Activated CD8-positive, alpha-beta memory T cell treated with anti-CD3 and anti-CD28 coated beads for 24 hours (primary cell): ENCODE results near the gene IFNA6.

ENCODE experiments used
- DNase-seq: peaks from one replicate; pipeline ENCODE4 v3.0.0-alpha.2; 2020

The IFNA6 gene

GRCh38 chr9:21326526-21327139 is 24.1 kb downstream of the IFNA6 start:
- DNase-seq = no peak

- DNase-seq = no peak
These were observed 26.6 kb downstream of the IFNA6 start for GRCh38 chr9:21324047-21324446.

DNA sequence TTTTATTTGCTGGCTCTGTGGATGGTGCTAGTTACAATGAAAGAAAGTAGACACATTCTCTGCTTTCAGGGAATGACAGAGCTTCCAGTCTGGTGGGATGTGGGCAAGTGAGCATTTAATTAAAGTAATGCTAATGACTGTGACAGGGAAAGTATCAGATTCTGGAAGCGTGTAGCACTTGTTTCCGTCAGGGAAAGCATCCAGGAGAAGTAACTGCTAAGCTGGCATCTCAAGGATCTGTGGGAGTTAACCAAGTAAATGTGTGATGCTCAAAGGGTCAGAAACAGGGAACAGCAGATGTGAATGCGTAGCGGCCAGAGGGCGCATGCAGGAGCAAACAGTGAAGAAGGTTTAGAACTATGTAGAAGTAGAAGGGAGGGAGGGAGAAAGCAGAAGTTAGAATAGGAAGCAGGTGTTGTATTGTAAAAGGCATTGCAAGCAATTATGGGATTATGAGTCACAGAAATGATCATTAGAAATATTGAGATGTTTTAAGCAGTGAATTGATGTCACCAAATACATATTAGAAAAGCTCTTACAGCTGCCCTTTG is 27.7 kb downstream of the IFNA6 start:
- no peak for DNase-seq

GRCh38 chr9:21320465-21320864 is 30.2 kb downstream of the IFNA6 start:
- DNase-seq = no peak

- DNase-seq = no peak
These were observed 32.4 kb downstream of the IFNA6 start for GRCh38 chr9:21317956-21318923.

DNA sequence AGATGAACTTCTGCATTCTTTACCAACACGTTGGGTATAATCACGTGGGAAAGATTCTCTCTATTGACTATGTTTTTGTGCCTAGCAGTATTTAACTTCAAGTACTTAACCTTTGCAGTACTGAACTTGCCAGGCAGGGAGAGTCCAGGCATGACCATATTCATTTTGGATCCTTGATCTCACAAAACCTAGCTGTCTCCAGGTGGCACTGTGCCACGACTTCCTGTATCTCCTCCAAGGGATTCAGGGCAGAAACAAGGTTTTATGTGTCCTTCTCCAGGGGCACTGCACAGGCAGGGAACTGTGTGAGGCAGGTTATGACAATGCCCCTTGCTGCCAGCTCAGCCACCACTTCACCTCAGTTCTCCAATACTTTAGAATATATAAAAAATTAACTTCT is 33.8 kb downstream of the IFNA6 start:
- DNase-seq = no peak

GRCh38 chr9:21316032-21316842 is 34.5 kb downstream of the IFNA6 start:
- DNase-seq = no peak

- DNase-seq = no peak
These were observed 36.5 kb downstream of the IFNA6 start for GRCh38 chr9:21314152-21314551.

DNA sequence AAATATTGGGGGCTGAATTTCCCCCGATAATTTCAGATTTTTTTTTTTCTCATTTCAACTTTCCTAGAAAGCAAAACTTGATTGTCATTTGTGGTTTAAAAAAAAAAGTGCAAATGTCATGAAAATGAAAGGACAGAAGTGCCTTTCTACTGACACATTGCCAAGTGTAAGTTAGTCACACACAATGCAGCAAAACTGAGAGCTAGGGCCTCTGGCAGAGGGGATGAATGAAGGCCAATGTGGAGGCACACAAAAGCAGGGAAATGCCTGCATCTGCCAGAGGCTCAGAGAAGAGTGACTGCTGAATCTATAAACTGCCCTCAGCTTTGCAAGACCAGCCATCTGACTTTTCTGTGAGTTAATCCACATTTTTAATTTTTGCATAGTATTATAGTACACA is 38.8 kb downstream of the IFNA6 start:
- DNase-seq = no peak

- no peak for DNase-seq
These were observed 45.5 kb downstream of the IFNA6 start, which contains the start of gene IFNA5 for GRCh38 chr9:21305213-21305612. TSS of gene IFNA5 (minus strand) at chr9:21305313. CDS start at chr9:21305256, 57 bp downstream.
